Fibroblast of skin of abdomen (primary cell): Measurements from ENCODE around the gene CDO1. TPM values are rescaled to one million over a fixed set of nuclear protein-coding genes. Genes with fewer than 3 reads are reported as not detected.
A peak's percentile ranks its signal among the peaks of the same experiment; 100 is the strongest.

Experiments used
- DNase-seq: peaks from one replicate; pipeline ENCODE4 v3.0.0-alpha.2; 2013
- polyA plus RNA-seq, 2 experiments: library from polyadenylated mRNA; unstranded; fragments of 120-200 nt; gene quantifications; one replicate each; pipeline ENCODE4 v1.2.1, GENCODE V29; 2013; ENCODE audit not compliant: insufficient read length in 2 of 2

Gene CDO1
- polyA plus RNA-seq (2013, experiment 1 of 2; ENCODE audit: insufficient read length), result 5.0 TPM
- polyA plus RNA-seq (2013, experiment 2 of 2; ENCODE audit: insufficient read length), result 5.6 TPM

- peak; percentile 71 for DNase-seq
Observed at GRCh38 chr5:115816226-115817081, at the start of gene CDO1. Gene CDO1 (minus strand): TSS chr5:115816659. CDS start chr5:115816397, 262 bp downstream.

DNA sequence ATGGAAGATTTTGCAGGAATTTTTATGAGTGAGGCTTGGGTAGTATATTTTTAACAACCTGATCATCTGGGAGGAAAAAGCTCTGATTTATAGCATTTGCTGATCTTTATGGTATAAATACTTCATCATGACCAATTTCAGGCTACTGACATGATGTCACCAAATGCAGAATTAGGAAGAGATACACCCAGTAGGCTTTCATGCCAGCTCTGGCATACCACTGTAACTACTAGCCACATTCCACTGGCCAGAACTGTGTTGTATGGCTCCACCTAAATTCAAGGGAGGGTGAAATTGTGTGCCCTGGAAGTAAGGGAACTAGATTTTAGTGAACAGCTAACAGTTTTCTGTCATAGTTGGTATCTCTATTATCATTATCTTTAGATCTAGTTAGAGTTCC is 42.9 kb upstream of the CDO1 start:
- no peak for DNase-seq

DNA sequence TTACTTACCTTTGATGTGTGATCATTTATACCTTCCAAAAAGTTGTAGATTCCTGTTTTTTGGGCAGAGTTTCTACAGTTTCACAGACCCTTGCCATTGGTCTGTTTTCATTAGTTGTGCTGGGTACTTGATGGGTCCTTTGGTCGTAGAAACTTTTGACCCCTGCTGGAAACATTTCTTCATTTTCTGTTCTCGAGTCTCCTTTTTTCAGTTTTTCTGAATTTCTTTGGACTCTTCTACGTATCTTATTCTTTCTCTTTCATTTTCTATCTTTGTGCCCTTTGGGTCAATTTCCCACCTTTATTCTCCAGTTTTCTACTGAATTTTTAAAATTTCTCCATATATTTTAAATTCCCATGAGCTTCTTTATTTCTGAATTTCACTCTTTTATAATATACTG is 41.9 kb upstream of the CDO1 start:
- DNase-seq, result no peak

DNA sequence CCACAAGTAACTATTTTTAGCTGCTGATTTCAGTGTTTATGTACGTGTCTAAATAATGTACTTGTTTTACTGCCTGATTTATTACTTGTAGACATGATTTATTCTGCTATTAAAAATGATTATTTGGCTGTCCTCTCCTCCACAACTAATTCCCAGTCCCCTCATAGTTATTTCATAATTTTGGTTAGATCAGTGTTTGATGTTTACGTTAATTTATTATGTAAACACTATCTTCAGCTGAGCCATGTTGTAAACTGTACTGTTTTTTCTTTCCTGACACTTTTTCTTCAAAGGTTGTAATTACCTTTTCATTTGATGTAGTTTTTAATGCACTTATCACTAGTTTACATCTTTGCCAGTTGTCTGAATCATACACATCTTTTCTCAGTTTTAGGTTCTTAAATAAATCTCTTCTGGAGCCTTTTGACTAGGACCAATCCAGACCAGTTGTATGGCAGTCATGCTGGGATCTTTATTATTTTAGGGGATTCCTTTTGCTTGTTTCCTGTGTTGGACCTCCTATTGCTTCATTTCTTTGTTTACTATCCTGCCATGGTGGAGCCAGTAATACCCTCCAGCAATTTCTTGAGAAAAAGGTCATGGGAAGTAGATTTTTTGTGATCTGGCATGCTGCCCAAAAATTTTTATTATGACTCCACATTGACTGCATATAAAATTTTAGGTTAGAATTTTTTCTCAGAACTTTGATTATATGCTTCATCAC is 41.3 kb upstream of the CDO1 start:
- DNase-seq, result no peak

DNA sequence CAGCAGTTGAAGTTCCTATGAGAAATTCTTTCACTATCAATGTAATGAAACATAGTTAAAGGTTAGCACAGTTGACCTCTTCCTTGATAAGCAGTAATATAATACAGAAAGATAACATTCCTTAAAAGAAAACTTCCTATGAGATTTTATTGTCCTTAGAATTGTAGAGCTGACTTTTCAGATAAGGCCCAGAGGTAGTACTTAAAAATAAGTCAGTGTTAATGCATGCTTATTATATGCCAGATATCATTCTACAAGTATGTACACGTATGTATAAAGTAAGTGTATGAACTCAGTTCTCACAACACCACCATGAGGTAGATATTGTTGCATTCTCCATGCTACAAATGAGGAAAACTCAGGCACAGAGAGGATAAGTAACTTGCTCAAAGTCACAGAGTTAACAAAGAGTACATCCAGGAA is 40.6 kb upstream of the CDO1 start:
- no peak for DNase-seq

- DNase-seq, result no peak
Observed at GRCh38 chr5:115855959-115856358, 39.5 kb upstream of the CDO1 start.

- no peak for DNase-seq
Observed at GRCh38 chr5:115854139-115854538, 37.7 kb upstream of the CDO1 start.

DNA sequence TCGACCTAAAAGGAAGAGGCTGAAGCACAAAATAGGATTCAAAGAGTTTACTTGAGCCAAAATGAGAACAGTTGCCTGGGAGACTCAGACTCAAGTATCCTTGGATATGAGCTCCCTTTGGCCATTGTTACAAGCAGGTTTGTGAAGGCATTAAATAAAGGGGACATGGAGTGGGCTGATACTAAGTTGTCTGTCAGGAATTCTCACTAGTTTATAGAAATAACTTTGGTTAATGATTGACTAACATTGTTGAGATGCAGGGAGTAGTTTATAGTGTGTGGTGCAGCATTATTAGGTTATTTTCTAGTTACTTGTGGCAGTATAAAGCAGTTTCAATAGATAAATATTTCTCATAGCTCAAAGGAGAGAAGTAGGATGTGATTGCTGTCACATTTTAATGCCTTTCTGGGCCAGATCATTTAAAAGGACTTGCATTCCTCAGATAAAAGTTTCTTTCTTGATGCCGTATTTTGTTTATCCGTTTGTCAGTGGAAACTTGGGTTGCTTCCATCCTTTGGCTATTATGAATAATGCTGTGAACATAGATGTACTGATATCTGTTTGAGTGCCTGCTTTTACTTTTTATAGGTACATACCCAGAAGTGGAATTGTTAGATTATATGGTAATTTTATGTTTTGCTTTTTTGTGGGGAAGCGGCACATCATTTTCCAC is 34.4 kb upstream of the CDO1 start:
- DNase-seq, result no peak

DNA sequence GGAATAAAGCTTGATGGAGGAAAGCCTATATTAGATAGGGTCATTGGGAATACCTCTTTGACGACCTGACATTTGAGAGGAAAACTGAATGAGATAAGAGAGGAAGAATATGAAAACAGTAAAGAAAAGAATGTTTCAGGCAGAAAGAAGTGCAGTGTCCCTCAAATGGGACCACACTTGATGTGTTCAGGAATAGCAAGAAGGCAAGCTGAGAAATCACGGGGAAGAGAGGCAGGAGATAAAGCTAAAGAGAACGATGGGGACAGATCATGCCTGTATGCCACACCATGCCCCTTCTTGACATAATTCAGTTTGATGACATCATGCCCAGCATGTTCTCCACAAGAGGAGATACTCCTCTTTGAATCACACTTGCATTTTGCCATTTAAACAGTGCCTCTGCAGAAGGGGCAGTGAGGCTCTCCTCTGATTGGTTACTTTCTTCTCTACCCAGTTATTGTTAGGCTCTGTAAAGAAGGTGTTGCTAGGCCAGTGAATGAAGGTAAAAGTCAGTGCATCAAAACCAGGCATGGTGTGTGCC is 32.9 kb upstream of the CDO1 start:
- no peak for DNase-seq

DNA sequence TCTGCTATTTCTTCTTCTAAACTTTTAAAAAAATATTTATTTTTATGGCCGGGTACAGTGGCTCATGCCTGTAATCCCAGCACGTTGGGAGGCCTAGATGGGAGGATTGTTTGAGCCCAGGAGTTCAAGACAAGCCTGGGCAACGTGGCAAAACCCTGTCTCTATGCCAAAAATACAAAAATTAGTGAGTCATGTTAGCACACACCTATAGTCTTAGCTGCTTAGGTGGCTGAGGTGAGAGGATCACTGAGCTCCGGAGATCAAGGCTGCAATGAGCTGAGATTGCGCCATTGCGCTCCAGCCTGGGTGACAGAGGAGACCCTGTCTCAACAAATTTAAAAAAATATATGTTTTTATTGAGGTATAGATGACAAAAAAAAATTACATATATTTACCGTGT is 30.8 kb upstream of the CDO1 start:
- no peak for DNase-seq

GRCh38 chr5:115844321-115844817 is 27.9 kb upstream of the CDO1 start:
- DNase-seq, result no peak

- no peak for DNase-seq
Observed at GRCh38 chr5:115843444-115844130, 27.1 kb upstream of the CDO1 start.

DNA sequence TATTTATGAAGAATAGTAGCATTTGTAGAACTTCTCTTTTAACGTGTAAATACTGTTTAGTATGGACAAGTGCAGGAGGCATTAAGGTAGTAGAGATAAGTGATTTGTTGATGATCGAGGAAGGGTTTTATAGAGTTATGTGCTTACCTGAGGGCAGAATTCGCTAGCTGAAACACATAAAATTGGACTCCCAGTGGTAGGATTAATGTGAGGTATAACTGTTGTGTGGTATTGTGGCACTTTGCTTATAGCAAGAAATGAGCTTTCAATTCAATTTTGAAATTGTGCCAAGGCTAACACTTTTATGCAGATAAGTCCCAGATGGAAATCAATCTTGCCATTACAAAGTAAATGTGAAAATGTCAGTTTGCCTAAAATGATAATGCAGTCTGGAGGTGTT is 26.5 kb upstream of the CDO1 start:
- DNase-seq, result no peak

GRCh38 chr5:115842089-115842935 is 25.9 kb upstream of the CDO1 start:
- no peak for DNase-seq

GRCh38 chr5:115841382-115842088 is 25.1 kb upstream of the CDO1 start, which contains the start of the genes AP3S1 and ATG12:
Gene AP3S1 (plus strand): TSS chr5:115841935. CDS start chr5:115842038, 103 bp downstream.
Gene ATG12 (minus strand): TSS chr5:115841565. CDS start chr5:115841552, 13 bp downstream.
- DNase-seq, result peak; percentile 92

GRCh38 chr5:115840873-115841272 is 24.4 kb upstream of the CDO1 start:
- no peak for DNase-seq

- peak; percentile 42 for DNase-seq
Observed at GRCh38 chr5:115838885-115839518, 22.5 kb upstream of the CDO1 start.

DNA sequence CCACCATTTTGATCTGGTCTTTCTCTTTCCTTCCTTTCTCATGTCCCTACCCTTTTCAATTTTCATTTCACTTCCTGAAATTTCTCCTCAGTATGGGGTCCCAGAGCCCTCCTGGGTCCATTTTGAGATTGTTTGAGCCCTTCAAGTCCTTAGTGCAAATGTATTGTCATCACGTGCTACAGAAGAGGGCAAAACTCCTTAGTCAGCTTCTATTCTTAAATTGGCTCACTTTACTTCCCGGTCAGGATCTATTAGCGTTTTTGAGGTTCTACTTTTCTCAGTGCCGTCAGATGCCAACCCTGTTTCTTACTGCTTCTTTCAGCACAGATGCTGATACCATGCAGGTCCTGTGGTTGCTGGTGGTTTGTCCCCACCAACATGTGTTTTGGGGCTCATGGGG is 19.0 kb upstream of the CDO1 start:
- no peak for DNase-seq

DNA sequence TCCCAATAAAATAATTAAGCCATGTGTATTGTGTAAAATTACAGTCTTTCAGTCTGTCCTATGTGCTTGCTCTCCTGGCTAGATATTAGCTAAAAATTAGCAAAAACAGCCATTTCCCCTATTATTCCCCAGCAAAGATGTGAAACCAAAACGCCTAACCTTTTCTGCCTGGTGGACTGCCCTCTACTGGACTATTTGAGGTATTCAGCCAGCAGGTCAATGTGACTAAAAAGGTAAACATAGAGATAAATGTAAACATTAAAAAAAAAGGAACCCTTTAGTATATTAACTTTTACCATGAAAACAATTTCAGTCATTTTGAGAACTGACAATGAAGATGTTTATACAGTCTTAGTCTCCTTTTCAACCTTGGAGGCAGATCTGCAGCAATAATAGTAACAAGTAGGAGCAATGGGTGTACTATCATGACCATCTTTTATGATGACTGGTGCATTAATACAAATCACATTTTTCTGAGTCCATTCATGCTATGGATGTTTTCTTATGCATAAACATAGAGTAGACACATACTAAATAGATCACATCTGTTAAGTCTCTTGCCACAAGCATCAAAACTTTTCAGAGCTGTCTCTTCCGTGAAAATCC is 14.8 kb upstream of the CDO1 start:
- DNase-seq, result peak; percentile 36
